NOMO-1 (cell line): Measurements from ENCODE around the gene MBD3.

Experiments
- DNase-seq, 2 experiments: peaks; one replicate each; lab custom pipeline; 2025; ENCODE audit not compliant: unreplicated experiment in 2 of 2; lab: John Stamatoyannopoulos, UW

Gene MBD3

DNA sequence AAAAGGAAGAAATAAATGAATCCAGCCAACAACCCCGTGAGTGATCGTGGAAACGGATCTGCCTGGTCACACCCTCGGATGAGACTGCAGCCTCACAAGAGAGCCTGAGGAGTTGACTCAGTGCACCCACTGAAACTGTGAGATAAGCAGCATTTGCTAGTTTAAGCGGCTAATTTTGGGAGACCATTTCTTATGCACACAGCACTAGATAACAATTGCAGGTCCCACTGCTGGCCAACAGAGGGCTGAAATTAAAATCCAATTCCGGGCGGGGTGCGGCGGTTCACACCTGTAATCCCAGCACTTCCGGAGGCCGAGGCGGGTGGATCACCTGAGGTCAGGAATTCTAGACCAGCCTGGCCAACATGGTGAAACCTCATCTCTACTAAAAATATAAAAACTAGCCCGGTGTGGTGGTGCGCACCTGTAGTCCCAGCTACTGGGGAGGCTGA, 9.0 kb upstream of the MBD3 start:
- DNase-seq, result no peak

DNA sequence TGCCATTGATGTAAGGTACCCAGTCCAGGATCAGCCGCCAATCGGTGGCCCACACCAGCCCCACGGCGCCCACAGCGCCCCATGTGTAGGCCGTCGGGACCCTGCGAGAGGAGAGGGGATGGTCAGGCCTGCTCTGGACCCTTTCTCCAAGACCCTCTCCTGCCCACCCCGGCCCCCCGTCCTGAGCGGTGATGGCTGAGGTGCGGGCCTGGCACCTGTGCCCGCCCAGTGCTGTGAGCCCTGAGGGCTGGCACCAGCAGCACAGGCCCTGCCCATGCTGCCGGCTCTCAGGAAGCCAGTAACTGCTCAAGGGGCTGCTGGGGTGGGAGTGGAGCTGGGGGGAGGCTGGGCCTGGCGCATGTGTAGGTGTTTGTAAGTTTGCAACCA, 6.8 kb upstream of the MBD3 start:
- DNase-seq, result no peak

DNA sequence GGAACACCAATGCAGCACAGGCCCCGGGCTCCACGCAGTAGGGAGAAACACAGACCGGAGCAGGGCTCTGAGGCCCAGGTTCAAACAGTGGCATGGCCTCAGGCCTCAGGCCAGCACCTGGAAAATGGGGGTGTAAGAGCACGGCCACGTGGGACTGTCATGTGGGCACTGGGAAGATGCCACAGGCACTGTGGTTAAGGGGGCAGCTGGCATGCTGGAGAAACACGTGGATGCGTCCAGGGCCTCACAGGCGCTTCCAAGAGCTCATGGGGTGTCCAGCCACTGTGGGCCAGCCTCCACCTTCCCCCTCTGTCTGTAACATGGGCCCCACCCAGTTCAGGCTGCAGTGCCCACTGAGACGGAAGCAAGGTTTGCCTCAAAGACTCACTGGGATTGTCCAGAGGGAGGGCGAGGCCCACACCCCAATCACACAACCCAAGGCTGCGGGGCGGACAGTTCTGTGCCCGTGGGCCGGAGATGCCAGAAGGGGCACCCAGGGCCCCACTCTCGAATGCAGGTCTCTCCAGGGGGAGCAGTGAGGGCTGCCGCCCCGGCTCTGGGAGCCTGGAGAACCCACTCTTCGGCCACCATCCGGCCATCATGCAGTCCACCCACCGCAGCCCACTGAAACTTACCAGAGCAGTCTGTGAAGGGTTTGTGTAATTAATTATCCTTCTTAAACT, 6.3 kb upstream of the MBD3 start:
- no peak for DNase-seq

DNA sequence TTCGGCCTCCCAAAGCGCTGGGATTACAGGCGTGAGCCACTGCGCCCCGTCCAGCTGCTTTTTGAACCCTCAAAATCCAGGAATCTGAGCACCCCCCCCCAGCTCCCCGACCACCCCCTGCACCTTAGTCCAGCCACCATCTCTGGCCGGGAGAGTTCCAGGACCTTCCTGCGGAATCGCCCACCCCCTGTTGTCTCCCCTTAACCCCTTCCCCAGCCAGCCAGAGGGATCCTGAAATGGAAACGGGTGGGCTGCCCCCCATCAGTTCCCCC, 772 bp upstream of the MBD3 start:
- no peak for DNase-seq

DNA sequence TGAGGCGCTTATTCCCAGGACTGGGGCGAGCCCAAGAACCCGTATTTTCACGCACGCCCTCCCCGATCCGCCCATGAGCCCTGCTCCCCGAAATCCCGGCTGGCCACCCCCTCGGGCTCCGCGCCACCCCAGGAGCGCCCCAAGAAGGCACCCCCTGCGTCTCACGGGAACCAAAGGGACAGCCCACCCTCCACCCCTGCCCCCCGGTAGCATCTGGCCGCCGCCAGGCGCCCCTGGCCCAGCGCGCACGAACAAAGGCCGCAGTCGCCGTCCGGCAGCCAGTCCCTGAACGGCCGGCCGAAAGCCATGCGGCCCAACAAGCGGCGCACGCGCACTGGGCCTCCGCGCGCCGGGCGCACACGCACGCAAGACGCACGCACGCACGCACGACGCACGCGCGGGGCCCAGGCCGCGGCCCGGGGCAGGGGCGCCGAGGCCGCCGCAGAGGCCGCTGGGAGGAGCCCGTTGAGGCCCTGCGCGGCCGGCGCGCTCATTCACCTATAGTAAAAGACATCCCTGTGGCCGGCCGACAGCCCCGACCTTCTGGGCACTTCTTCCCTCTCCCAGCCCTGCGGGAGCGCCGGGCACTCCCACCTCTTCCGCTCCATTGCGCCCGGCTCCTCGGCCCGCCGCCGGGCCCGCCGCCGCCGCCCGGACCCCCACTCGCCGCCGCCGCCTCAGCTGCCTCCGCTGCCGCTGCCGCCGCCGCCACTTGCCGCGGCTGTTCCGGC, 476 bp downstream of the MBD3 start:
- DNase-seq, result peak; percentile 85 to 89

DNA sequence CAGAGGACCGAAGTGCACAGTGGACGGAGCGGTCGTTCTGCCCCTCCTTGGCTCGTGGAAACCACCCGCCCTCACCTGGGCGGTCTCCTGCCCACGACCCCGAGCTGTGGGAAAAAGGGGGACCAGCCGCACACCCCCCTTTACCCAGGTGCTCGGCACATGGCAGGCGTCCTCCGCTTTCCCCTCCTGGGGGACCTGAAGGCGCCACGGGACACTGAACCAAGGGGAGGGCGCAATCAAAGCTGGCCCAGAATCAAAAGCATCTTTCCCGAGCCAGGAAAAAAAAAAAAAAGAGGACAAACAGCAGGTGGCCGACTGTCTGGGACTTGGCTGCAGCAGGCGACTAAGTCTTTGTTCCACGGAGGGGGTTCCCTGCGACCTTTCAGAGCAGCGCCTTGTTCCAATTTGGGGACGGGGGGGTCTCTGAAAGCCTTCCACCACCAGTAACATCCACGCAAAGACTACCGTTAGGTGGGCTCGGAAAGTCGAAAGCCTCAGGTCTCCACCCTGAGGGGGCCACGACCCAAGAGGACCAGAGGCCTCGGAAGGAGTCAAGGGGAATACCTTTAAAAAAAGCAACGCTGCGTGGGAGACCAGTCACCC, 1.1 kb downstream of the MBD3 start:
- DNase-seq, result no peak

DNA sequence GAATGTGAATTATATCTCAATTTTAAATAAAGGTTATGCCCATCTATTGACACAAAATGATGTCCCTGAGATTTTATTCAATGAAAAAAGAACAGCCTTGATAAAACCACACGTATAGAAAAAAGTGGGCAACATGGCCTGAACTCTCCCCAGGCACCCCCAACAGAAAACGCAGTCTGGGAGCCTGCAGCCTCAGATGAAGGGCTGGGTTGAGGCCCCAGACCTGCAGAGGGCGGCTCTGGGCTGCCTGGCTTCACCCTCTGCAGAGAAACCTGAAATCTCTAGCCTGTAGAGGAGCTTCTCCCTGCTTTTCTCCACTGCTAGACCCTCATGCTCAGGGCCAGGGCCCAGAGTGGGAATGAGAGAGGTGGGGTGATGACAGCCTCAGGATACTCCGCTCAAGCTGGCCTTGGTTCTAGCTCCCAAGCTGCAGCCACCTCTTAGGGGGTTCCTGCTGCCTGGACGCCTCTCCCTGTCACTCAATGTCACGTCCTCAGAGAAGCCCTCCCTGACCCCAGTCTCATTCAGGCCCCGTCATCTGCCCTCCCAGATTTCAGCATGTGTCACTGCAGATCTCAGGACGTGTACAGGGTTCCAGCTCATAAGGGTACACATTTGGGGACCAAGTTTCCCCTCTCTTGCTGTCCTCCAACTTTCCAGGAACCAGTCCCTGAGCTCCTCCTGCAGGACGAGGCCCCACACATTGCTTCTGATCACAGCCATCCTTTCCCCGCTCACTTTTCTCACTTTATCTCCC, 1.8 kb downstream of the MBD3 start:
- DNase-seq, result peak; percentile 12 to 33

DNA sequence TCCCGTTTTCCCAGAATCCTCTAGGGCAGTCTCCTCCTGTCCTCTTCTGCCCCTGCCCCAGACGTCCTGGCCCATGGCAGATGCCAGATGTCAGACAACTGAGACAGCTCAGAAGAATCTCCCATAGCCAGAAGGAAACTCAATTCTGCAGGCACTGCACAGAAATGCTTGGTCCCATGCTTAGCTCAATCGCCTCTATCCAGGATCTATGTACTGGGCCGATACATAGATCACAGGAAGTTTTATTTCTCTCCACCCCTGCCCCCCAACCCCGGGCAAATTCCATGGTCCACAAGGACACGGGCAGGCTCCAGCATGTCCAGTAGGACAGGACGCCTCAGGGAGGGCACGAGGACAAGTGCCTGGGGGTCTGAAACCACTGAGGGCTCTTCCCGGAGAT, 4.8 kb downstream of the MBD3 start:
- no peak for DNase-seq

DNA sequence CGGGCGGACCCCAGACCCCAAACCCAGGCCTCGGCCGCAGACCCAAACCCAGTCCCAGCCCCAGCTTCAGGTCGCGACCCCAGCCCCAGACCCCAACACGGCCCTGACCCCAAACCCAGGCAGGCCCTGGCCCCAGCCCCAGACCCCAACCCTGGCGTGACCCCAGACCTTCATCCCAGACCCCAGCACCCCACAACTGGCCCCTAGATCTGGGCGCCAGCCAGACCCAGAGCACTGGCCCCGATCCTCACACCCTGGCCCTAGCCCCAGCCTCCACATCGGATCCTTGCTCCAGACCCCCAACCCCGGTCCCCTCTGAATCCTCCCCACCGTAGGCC, 7.5 kb downstream of the MBD3 start:
- DNase-seq, result no peak

DNA sequence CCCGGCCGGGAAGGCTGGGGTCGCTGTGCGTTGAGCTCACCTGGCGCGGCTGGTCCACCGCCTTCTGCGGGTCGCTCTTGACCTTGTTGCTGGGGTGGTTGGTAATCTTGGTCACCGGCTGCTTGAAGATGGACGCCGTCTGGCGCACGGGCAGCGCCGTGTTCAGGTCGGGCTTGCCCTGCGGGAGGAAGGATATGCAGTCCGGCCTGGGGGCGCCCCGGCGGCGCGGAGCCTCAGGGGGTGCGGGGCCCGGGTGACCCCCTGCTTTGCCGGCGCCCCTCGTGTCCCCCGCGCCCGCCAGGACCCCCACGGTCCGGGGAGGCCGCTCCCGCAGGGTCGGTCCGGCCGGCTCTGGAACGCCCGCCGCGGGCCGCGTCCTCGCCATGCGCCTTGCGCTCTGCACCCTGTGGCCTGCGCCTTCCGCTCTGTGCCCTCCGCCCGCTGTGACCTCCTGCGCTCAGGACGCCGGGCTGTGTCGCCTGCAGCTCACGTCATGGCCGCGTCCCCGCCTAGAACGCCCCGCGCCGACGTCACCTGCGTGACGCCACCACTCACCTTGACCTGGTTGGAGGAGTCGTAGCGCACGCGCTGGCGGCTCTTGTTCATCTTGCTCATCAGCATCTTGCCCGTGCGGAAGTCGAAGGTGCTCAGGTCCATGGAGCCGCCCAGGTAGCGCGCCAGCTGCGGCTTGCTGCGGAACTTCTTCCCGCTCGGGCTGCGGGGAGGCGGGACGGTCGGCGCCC, 8.0 kb downstream of the MBD3 start:
- no peak for DNase-seq

DNA sequence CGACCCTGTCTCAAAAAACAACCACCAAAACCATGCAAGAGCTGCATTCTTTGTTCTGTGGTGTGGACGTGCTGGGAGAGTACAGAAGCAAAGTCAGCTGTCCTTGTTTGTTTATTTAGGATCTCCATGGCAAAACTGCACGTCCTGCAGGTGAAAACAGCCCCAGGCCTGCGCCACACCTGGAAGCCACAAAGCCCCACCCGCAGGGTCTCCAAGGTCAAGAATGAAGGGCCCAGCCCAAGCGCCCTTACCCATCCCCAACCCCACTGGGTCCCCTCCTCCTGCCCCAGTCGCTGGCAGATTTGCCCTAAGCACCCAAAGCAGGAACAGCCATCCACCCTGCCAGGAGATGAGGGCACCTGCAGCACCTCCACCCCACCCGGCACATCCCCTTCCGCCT, 10.5 kb downstream of the MBD3 start:
- no peak for DNase-seq

DNA sequence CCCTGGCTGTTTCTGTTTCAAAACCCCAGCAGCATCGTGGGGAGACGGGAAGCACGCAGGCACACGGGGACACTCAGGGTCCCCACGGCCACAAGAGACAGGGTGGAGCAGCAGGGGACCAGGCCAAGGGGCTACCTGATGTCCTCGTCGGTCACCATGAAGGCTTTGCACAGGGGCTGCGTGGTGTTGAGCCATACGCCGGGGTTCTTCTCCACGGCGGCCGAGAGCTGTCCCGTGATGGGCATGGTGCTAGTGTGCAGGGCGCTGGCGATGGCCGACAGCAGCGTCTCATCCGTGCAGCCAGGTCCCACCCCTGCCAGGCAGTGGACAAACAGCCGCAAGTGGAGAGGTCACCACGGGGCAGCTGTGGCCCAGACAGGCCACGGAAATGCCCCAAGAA, 11.7 kb downstream of the MBD3 start:
- DNase-seq, result no peak

DNA sequence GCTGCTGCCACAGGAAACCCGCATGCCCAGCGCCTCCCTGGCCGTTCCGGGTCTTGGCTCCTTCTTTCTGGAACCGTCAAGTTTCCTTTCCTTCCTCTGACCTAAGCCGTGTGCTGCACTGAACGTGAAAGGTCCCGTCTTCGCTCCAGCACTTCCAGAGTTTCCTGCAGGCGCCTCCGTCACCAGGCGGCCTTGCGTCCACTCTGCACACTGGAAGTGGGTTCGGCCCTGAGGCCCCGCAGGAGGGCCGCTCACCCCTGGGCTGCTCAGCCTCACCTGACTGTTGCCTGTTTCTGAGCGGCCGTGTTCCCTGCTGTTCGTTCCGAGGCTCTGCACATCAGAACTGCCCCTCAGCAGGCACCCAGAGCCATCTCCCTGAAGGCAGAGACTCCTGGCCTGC, 12.3 kb downstream of the MBD3 start:
- DNase-seq, result no peak

DNA sequence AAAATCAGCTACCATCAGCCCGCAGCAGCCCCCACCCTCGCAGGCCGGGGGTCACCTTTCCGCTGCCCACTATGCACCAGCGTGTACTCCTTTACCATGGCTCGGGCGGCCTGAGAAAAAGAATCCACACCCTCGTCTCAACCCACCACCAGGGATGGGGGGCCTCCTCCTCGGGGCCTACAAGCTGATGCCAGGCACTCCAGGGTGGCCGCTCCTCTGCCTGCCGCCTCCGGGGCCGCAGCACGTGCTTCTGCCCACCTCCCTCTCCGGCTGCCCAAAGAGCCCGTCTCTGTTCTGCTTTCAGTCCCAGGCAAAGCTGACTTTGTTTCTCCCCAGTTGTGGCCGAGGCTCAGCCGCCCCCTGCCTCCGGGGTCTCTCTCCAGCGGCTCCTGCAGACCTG, 13.4 kb downstream of the MBD3 start:
- no peak for DNase-seq

DNA sequence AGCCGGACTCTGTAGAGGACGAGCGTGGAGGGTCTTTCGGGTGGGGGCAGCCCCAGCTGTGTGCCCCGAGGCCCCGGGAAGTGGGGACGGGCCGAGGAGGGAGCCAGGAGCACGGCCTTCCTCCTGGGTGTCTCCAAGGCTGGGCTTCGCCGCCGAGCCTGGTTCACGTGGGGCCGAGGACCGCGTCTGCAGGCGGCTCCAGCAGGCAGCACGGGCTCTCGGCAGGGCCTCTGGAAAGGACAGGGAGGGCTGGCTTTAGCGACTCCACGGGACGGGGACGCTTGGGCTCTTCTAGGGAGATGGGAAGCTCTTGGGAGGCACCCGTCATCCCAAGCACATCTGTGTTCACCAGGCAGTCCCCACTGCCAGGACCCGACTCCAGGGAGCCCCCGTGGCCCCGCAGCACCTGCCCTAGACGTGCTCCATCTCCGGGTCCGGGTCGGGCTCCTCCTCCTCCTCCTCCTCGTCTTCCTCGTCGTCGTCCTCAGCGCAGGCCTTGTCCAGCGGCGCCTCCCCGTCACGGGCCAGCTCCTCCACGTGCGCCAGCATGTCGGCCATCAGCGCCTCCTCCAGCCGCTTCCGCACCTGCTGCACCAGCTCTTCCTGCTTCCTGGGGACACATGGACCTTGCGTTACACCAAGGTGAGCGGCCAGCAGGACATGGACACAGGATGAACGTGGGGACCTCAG, 14.6 kb downstream of the MBD3 start:
- DNase-seq, result no peak

DNA sequence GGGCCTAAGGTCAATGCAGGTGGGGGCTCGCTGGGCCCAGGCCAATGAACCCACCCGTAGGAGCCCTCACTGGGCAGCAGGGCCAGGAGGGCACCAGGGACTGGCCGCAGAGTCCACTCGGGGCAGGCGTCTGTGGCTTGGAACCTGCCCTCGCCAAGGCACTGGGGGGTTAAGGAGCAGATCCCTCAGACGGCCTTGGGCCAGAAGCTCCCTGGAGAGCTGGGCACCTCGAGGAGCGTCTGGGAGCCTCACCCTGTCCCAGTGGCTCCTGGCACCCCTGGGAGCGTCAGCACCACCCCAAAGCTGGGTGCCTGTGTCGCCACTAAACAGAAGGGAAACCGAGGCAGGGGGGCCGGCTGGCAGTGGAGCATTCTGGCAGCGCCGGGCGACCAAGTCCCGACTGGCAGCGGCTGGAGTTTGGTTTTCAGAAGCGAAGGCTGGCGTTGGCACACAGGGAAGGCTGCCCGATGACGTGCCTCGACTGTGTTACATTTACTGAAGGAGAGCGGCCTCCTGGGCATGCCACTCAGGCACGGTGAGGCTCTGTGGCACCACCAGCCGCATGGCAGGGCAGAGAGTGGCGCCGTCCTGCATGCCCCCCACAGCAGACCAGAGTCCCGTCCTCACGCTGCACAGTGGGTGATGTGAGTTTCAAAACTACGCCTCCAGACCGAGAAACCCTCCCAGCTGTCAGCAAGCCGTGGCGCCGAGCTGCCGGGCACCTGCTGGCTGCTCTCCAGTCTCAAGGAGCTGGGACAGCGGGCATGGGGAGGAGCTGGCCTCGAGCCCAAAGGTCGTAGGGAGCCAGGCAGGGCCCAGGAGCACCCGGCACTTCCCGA, 15.4 kb downstream of the MBD3 start:
- no peak for DNase-seq

DNA sequence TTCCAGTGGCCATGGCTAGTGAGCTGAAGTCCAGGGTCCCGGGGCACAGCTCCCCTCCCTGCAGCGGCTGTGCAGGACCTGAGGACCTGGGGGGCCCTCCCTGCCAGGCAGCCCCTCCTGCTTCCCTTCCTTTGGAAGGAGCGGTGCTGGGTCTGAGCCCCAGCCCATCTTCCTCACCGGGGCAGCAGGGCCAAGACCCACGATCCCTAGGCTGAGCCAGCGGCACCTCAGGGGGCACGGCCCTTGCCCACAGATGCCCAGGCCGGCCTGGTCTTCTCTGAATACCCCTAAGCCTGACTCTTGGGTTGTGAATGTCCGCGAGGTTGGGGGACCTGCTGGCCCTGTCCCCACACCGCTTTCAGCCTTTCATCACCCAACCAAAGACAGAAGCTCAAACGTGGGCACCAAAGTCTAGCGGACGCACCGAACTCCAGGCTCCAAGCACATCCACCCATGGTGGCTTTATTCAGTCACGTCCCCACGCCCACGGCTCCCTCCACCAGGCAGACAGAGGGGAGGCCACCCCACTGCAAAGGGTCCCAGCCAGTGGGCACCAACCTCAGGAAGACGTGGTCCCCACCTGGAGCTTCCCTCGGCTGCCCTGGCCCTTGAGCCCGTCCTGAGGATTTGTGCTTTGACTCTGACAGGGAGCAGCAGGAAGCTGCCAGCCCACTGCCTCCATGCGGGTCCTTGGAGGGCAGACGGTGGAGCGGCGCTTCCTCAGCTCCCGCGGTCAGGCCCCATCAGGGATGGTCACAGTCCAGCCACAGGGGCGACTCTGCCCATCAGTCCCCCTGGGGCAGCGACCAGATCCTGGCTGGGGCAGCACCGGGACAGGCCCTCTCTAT, 16.2 kb downstream of the MBD3 start:
- DNase-seq, result no peak

DNA sequence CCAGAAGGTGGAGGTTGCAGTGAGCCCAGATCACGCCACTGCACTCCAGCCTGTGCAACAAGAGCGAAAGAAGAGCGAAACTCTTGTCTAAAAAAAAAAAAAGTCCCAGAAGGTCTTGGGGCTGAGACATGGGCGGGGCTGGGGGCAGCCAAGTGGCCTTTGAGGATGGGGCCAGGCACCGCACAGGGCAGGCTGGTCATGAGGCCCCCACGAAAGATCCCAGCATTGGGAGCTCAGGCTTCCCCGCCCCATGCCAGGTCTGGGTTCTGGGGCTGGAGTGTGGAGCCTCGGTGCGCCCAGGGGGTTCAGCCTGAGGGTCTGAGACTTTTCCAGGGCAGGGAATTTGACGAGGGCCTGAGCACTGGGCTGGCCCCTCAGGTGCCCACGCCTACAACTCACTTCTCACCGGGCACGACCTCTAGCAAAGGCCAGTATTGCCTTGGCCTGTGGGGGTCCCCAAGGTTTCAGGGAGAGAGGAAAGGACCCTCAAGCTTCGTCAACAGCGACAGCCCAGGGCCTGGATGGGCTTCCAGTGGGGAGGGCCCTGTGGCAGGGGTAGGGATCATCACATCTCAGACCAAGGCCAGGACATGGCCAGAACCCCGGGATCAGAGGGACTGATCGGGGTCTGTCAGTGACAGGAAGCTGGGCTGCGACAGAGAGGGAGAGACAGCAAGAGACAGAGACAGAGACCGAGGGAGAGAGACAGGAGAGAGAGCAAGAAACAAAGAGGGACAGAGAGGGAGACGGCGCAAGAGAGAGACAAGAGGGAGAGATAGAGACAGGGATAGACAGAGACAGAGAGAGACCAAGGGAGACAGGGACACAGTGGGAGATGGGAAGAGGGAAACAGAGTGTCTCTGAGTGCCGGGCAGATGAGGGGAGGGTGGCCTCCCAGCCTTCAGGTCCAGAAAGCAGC, 17.1 kb downstream of the MBD3 start:
- no peak for DNase-seq
